Astrocyte (in vitro differentiated cells and primary cell): ENCODE measurements around the gene LRP1B. TPM values are rescaled to one million over a fixed set of nuclear protein-coding genes. Genes with fewer than 3 reads are reported as not detected.

Experiments used
- DNase-seq: peaks from one replicate; pipeline ENCODE4 v3.0.0-alpha.2; 2010; ENCODE audit warnings: low read depth
- FAIRE-seq: peaks from 2 replicates; lab custom pipeline; 2011; peaks lifted over from hg19 to GRCh38; lab: Jason Lieb, UNC
- H2AFZ ChIP-seq: 2 replicates; pipeline ENCODE4 v1.6.0; 2012; ENCODE audit warnings: low read depth, low read length, inconsistent platforms
- H3K27ac ChIP-seq: 2 replicates; pipeline ENCODE4 v1.5.1; 2011; ENCODE audit warnings: low read depth, low read length, inconsistent platforms
- H3K27me3 ChIP-seq: 2 replicates; pipeline ENCODE4 v1.6.0; 2011; ENCODE audit warnings: low read length, inconsistent platforms; ENCODE audit not compliant: insufficient read depth
- H3K36me3 ChIP-seq: 2 replicates; pipeline ENCODE4 v1.5.1; 2011; ENCODE audit warnings: low read length, inconsistent platforms; ENCODE audit not compliant: insufficient read depth
- H3K4me1 ChIP-seq: 2 replicates; pipeline ENCODE4 v1.5.1; 2011; ENCODE audit warnings: low read length, inconsistent platforms; ENCODE audit not compliant: insufficient read depth
- H3K4me2 ChIP-seq: 2 replicates; pipeline ENCODE4 v1.6.0; 2012; ENCODE audit warnings: low read length, inconsistent platforms
- H3K4me3 ChIP-seq: 2 replicates; pipeline ENCODE4 v1.5.1; 2011; ENCODE audit warnings: low read depth, mild to moderate bottlenecking, low read length, inconsistent platforms; ENCODE audit not compliant: insufficient read depth
- H3K79me2 ChIP-seq: 2 replicates; pipeline ENCODE4 v1.6.0; 2012; ENCODE audit warnings: mild to moderate bottlenecking, low read length, inconsistent platforms; ENCODE audit not compliant: insufficient read depth
- H3K9ac ChIP-seq: 2 replicates; pipeline ENCODE4 v1.6.0; 2012; ENCODE audit warnings: mild to moderate bottlenecking, low read length, inconsistent platforms
- H3K9me3 ChIP-seq: 2 replicates; pipeline ENCODE4 v1.5.1; 2012; ENCODE audit warnings: low read depth, mild to moderate bottlenecking, low read length, inconsistent platforms; ENCODE audit not compliant: insufficient read depth
- H4K20me1 ChIP-seq: 2 replicates; pipeline ENCODE4 v1.6.0; 2012; ENCODE audit warnings: low read length, inconsistent platforms; ENCODE audit not compliant: insufficient read depth
- H3K27ac Mint-ChIP-seq: one replicate; pipeline ENCODE4 v1.8.0; 2021; ENCODE audit warnings: mild to moderate bottlenecking, mixed read lengths; ENCODE audit not compliant: unreplicated experiment
- H3K27me3 Mint-ChIP-seq: one replicate; pipeline ENCODE4 v1.8.0; 2021; ENCODE audit warnings: low read depth, mixed read lengths; ENCODE audit not compliant: unreplicated experiment
- H3K36me3 Mint-ChIP-seq: one replicate; pipeline ENCODE4 v1.8.0; 2021; ENCODE audit warnings: low read depth, mixed read lengths; ENCODE audit not compliant: unreplicated experiment
- H3K4me1 Mint-ChIP-seq: one replicate; pipeline ENCODE4 v1.8.0; 2021; ENCODE audit warnings: low read depth, mixed read lengths; ENCODE audit not compliant: unreplicated experiment
- H3K4me3 Mint-ChIP-seq: one replicate; pipeline ENCODE4 v1.8.0; 2021; ENCODE audit warnings: mild to moderate bottlenecking, moderate library complexity, mixed read lengths; ENCODE audit not compliant: unreplicated experiment
- H3K9me3 Mint-ChIP-seq: one replicate; pipeline ENCODE4 v1.8.0; 2021; ENCODE audit warnings: mild to moderate bottlenecking, mixed read lengths; ENCODE audit not compliant: unreplicated experiment
- CTCF ChIP-seq: IDR thresholded peaks from 2 replicates; pipeline ENCODE4 v1.5.1; 2011; ENCODE audit warnings: low read depth, mild to moderate bottlenecking, inconsistent platforms, low read length, moderate library complexity; ENCODE audit not compliant: insufficient read depth
- EZH2 ChIP-seq: IDR thresholded peaks from 2 replicates; pipeline ENCODE4 v1.6.1; 2012; ENCODE audit warnings: mild to moderate bottlenecking, low read length, inconsistent platforms; ENCODE audit not compliant: insufficient read depth
- total RNA-seq: library from RNA; stranded (reverse); gene quantifications from 2 replicates; pipeline ENCODE4 v1.2.1, GENCODE V29; 2021

Gene LRP1B
- total RNA-seq, 1 donor from 2014 or later = 1.5 TPM

GRCh38 chr2:141599721-141600120 is 531.1 kb downstream of the LRP1B start:
- H3K4me3 ChIP-seq = no peak overlapping the region
- H3K36me3 ChIP-seq = no peaks in the 10 kb centered on the region
- no peaks in the 10 kb centered on the region for H3K4me1 Mint-ChIP-seq
- no peak for FAIRE-seq
- H3K4me2 ChIP-seq = no peak overlapping the region
- no peaks in the 10 kb centered on the region for H3K79me2 ChIP-seq
- no peaks in the 10 kb centered on the region for H3K4me1 ChIP-seq
- TF ChIP-seq CTCF (no peak), EZH2 (no peak)
- no peak overlapping the region for H3K27ac Mint-ChIP-seq
- no peaks in the 10 kb centered on the region for H3K9me3 ChIP-seq
- no peaks in the 10 kb centered on the region for H3K9me3 Mint-ChIP-seq
- no peak for DNase-seq
- H3K4me3 Mint-ChIP-seq = no peak overlapping the region
- H3K27me3 Mint-ChIP-seq = no peaks in the 10 kb centered on the region
- H3K27ac ChIP-seq = no peak overlapping the region
- no peak overlapping the region for H2AFZ ChIP-seq
- H3K27me3 ChIP-seq = no peaks in the 10 kb centered on the region
- no peaks in the 10 kb centered on the region for H3K36me3 Mint-ChIP-seq
- H4K20me1 ChIP-seq = no peaks in the 10 kb centered on the region
- no peak overlapping the region for H3K9ac ChIP-seq

- Histone ChIP-seq H3K27me3 (no peaks in the 10 kb centered on the region), H3K4me2 (no peak overlapping the region), H3K27ac (no peak overlapping the region), H2AFZ (no peak overlapping the region), H3K4me1 (no peaks in the 10 kb centered on the region), H3K4me3 (no peak overlapping the region), H3K79me2 (no peaks in the 10 kb centered on the region), H3K9ac (no peak overlapping the region), H3K36me3 (no peaks in the 10 kb centered on the region), H4K20me1 (no peaks in the 10 kb centered on the region), H3K9me3 (peaks cover under 1% of the 10 kb centered on the region)
- no peak for TF ChIP-seq EZH2
- no peak for TF ChIP-seq CTCF
- FAIRE-seq (no peak), DNase-seq (no peak)
- H3K4me1 Mint-ChIP-seq = no peaks in the 10 kb centered on the region
- no peak overlapping the region for H3K27ac Mint-ChIP-seq
- H3K9me3 Mint-ChIP-seq = no peaks in the 10 kb centered on the region
- H3K27me3 Mint-ChIP-seq = no peaks in the 10 kb centered on the region
- no peak overlapping the region for H3K4me3 Mint-ChIP-seq
- H3K36me3 Mint-ChIP-seq = no peaks in the 10 kb centered on the region
These were observed 531.8 kb downstream of the LRP1B start for GRCh38 chr2:141598982-141599381.

DNA sequence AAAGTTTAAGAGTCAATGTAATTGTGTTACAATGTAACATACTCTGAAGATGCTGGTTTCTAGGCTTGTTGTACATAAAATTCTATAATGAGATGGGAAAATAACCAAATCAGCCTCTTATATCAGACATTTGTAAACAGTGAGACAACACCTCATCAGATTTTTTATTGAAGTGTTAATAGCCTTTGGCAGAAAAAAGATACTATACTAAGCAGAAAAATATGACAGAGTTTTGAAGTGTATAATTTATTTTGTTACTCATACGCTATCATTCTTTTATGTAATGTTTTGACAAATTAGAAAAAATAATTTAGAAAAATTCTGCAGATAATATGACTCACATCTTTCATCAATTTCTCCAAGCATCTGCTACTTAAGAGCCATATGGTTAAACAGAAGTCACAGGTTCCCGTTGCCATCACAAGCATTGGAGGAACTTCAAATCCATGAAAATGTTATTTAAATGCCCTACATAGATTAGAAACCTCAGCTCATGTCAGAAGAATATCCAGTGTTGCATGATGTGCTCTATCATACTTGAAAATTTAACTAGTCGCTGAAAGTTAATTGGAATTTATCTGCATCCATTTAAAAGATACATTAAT is 535.4 kb downstream of the LRP1B start:
- H3K4me3 Mint-ChIP-seq = no peak overlapping the region
- no peak overlapping the region for H3K4me2 ChIP-seq
- peaks cover 4% of the 10 kb centered on the region for H3K9me3 ChIP-seq
- no peaks in the 10 kb centered on the region for H3K27me3 Mint-ChIP-seq
- H4K20me1 ChIP-seq = no peaks in the 10 kb centered on the region
- no peaks in the 10 kb centered on the region for H3K9me3 Mint-ChIP-seq
- no peak overlapping the region for H2AFZ ChIP-seq
- DNase-seq (no peak), FAIRE-seq (no peak)
- H3K36me3 Mint-ChIP-seq = no peaks in the 10 kb centered on the region
- H3K36me3 ChIP-seq = no peaks in the 10 kb centered on the region
- H3K4me3 ChIP-seq = no peak overlapping the region
- no peaks in the 10 kb centered on the region for H3K79me2 ChIP-seq
- H3K9ac ChIP-seq = no peak overlapping the region
- no peaks in the 10 kb centered on the region for H3K27me3 ChIP-seq
- no peak overlapping the region for H3K27ac ChIP-seq
- H3K4me1 ChIP-seq = no peaks in the 10 kb centered on the region
- H3K4me1 Mint-ChIP-seq = no peaks in the 10 kb centered on the region
- no peak for TF ChIP-seq CTCF
- no peak for TF ChIP-seq EZH2
- H3K27ac Mint-ChIP-seq = no peak overlapping the region
